HL-60 (cell line): ENCODE measurements around the gene CABP5.
"Not testable (repeated sequence)": the region's sequence is repeated elsewhere in the genome, so short reads cannot be mapped to it uniquely, and the experiment has no call there.

ENCODE experiments used
- DNase-seq, 2 experiments: peaks; one replicate each; pipeline ENCODE4 v3.0.0-alpha.2; 2010 to 2020; ENCODE audit warnings: low read depth in 1 of 2, low spot score in 1 of 2
- H3K27ac ChIP-seq: fragments of 250-450 bp; sonication (Bioruptor Pico); replicated peaks from 2 replicates; pipeline ENCODE4 v1.5.1; 2020; ENCODE audit warnings: mild to moderate bottlenecking, moderate library complexity
- H3K27me3 ChIP-seq: fragments of 250-450 bp; sonication (Bioruptor Pico); 2 replicates; pipeline ENCODE4 v1.5.1; 2021; ENCODE audit warnings: mild to moderate bottlenecking, moderate library complexity; ENCODE audit not compliant: insufficient read depth, poor library complexity, severe bottlenecking
- H3K4me3 ChIP-seq: replicated peaks from 2 replicates; pipeline ENCODE4 v1.5.1; 2011; ENCODE audit warnings: mild to moderate bottlenecking, control low read depth, low read length; ENCODE audit not compliant: insufficient read depth
- CTCF ChIP-seq: IDR thresholded peaks from one replicate; pipeline ENCODE4 v1.5.1; 2011; ENCODE audit warnings: low read length, control low read depth, inconsistent platforms; ENCODE audit not compliant: insufficient read depth
- GABPA ChIP-seq: IDR thresholded peaks from 2 replicates; pipeline ENCODE4 v1.6.1; 2012; ENCODE audit warnings: low read depth
- POLR2AphosphoS5 ChIP-seq: IDR thresholded peaks from 2 replicates; pipeline ENCODE4 v1.6.1; 2012; ENCODE audit warnings: low read depth
- REST ChIP-seq: IDR thresholded peaks from 2 replicates; pipeline ENCODE4 v1.6.1; 2012; ENCODE audit warnings: low read depth; ENCODE audit not compliant: insufficient replicate concordance
- SPI1 ChIP-seq: IDR thresholded peaks from 2 replicates; pipeline ENCODE4 v1.6.1; 2012; ENCODE audit warnings: low read depth, mild to moderate bottlenecking, borderline replicate concordance
- long read RNA-seq: library from polyadenylated mRNA; unstranded; transcript quantifications from one replicate; pipeline ENCODE4 v2.0.0, GENCODE V29; 2020

CABP5 gene
- long read RNA-seq = 0 reads

- DNase-seq = no peak
- H3K4me3 ChIP-seq = no peak within 1 kb of the TSS
- no peaks in the 10 kb centered on the region for H3K27me3 ChIP-seq
- no peak for TF ChIP-seq CTCF
- TF ChIP-seq GABPA = no peak
- no peak for TF ChIP-seq SPI1
- no peak for TF ChIP-seq REST
- no peak for TF ChIP-seq POLR2AphosphoS5
- no peak within 1 kb of the TSS for H3K27ac ChIP-seq
Measured at GRCh38 chr19:48043675-48044258, at the start of gene CABP5. Gene CABP5 (minus strand): TSS chr19:48044079. CDS start chr19:48043922, 157 bp downstream.

- not testable (repeated sequence) for H3K27me3 ChIP-seq, H3K27ac ChIP-seq, DNase-seq, H3K4me3 ChIP-seq
Measured at GRCh38 chr19:48091111-48091718, 47.3 kb upstream of the CABP5 start.

GRCh38 chr19:48090281-48090802 is 46.5 kb upstream of the CABP5 start:
- no peak overlapping the region for H3K4me3 ChIP-seq
- DNase-seq = no peak
- H3K27ac ChIP-seq = no peak overlapping the region
- TF ChIP-seq REST (no peak), CTCF (no peak), GABPA (no peak), POLR2AphosphoS5 (no peak)
- no peaks in the 10 kb centered on the region for H3K27me3 ChIP-seq

GRCh38 chr19:48088991-48089390 is 45.1 kb upstream of the CABP5 start:
- not testable (repeated sequence) for DNase-seq, H3K27me3 ChIP-seq, H3K4me3 ChIP-seq, H3K27ac ChIP-seq
